ENCODE results near the gene MAFG. TPM values are rescaled to one million over a fixed set of nuclear protein-coding genes. Genes with fewer than 3 reads are reported as not detected.
A peak's percentile ranks its signal among the peaks of the same experiment; 100 is the strongest.

The MAFG gene
- total RNA-seq, result 29.7 TPM
- long read RNA-seq, transcript MAFG-202 (3 exons, 1,743 nt), result major isoform, 5 of 20 reads
- long read RNA-seq, partial matches to known transcripts, result 0 of 20 reads
- long read RNA-seq, other reads (novel, unspliced or antisense), result 15 of 20 reads

- DNase-seq (ENCODE audit: low spot score), result peak; percentile 98
These were observed at the start of gene MAFG for GRCh38 chr17:81927653-81928543. MAFG (minus strand) TSS chr17:81927735; CDS start chr17:81923185, 4,550 bp downstream.

DNA sequence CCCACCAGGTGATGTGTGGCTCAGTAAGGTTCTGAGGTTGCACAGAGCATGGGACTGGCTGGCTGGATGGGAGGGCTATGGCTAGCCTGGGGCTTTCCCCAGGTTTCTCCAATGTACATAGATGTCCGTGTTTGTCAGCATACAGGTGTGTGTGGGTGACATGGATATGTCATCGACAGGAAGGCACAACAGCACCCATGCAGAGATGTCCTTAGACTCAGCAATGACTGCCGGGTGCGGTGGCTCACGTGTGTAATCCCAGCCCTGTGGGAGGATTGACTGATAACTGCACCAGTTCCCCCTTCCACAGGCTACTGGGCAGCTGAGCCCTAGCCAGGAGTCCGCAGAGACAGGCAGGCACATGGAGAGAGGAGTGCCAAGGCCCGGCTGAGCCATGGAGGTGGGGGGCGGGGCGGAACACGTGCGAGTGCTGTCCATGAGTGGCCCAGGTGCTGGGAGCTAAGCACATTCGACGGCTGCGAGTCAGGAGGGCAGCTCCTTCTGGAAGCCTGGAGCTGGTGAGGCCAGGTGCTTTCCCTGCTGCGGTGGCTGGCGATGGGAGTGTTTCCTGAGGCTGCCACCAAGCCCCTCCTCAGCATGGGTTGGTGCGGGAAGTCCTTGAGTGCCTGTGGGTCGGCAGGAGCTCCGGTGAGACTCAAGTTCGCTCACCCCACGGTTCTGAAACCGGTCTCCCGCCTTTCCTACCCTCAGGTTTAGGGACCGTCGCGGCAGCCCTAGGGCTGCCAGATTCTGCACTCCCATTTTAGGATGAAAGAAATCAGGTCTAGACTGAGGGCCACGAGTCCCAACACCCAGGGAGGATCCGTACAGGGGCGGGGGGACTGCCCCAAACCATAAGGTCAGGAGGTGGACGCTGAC, 49.0 kb upstream of the MAFG start:
- DNase-seq (ENCODE audit: low spot score), result no peak

GRCh38 chr17:81973432-81973831, 45.9 kb upstream of the MAFG start:
- no peak for DNase-seq (ENCODE audit: low spot score)

DNA sequence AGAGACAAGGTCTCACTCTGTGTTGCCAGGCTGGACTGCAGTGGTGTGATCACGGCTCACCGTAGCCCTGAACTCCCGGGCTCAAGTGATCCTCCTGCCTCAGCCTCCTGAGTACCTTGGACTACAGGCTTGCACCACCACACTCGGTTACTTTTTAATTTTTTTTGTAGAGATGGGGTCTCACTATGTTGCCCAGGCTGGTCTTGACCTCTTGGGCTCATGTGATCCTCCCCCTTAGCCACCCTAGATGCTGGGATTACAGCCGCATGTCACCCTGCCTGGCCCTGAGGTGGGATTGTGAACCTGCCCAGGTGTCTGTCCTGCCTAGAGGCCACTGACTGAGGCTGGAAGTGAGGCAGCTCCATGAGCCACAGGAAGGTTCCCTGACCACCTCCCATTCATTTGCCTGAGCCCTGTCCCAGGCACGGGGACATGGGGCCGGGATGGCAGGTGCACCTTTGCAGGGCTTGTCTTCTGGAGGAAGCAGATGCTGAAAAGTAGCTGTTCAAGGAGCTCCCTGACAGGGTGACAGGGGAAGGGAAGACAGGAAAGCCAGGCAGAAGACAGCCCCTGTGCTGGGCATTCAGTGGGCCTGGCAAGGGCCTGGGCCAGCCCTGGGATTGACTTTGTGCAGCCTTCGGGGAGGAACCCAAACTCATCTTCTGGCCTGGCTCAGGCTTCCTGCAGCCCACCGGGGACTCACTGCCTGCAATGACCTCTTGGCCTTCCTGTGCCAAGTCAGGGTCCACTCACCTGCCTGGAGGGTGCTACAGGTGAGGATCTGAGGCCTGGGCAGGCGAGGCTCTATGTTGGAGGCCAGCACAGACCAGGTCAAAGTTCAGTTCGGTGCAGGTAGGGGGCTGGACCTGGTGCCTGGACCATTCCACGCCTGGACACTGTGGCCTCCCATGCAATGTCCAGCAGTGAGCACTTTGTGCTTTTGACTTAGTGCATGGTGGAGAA, 41.6 kb upstream of the MAFG start:
- no peak for DNase-seq (ENCODE audit: low spot score)

- no peak for DNase-seq (ENCODE audit: low spot score)
These were observed 40.8 kb upstream of the MAFG start for GRCh38 chr17:81968396-81968745.

DNA sequence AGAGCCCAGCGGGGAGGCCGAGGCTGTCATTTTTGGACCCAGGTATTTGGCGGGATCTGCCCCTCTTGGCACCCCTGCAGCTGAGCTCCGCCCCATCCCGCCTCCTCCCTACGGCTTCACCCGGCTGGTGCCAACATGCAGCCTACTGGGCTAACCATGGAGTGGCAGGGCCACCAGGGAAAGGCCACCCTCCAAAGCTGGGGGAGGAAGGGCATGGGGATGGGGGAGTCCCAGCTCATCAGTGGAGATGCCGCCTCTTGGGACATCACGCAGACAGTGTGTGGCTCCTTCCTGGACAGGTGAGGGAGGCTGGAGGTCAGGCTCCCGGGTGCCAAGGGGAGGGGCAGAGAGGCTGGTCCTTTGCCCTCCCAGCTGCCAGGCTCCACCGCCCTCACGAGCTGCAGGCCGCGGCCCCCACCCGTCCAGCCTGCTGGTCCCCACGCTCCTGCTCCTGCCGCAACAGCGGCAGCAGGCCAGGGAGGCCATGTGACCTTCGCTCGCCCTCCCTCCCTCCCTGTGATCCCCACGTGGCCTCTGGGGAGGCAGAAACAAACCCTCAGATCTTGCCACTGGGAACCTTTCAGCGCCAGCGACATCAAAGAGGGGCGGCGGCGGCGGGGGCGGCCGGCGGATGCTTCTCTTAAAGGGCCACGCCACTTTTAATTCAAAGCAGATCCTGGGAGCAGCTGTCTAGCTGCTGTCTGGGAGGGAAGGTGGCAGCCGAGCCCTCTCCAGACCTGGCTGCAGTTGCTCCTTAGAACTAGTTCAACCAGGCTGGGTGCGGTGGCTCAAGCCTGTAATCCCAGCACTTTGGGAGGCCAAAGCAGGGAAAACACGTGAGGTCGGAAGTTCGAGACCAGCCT, 40.2 kb upstream of the MAFG start:
- no peak for DNase-seq (ENCODE audit: low spot score)

GRCh38 chr17:81967244-81967532, 39.7 kb upstream of the MAFG start:
- no peak for DNase-seq (ENCODE audit: low spot score)

GRCh38 chr17:81966343-81967243, 39.1 kb upstream of the MAFG start:
- DNase-seq (ENCODE audit: low spot score), result no peak

DNA sequence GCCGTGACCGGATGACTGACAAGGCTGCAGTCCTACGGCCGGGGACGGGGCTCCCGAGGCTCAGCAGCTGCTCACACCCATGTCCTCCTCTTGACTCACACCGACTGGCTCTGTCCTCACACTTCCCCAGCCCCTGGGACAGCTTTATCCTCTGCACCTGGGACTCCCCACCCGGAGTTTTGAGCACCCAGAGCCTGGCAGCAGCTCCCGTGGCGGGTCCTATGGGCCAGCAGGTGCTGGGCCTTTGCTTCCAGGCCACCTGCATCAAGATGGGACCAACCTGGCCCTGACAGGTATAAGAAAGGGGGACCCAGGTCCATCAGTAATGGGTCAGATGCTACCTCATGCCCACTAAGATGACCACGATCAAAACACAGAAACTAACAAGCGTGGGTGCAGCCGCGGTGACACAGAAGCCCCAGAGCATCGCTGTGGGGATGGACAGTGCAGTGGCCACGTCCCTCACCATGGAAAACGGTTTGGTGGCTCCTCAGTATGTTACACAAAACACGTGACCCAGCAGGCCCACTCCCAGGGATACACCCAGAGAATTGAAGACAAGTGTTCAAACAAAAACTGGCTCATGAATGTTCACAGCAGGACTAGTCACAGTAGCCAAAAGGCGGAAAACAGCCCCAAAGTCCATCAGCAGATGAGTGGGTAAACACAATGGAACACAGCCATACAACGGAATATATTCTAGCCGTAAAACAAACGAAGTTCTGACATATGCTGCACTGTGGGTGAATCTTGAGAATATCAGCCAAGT, 36.7 kb upstream of the MAFG start:
- DNase-seq (ENCODE audit: low spot score), result no peak

- no peak for DNase-seq (ENCODE audit: low spot score)
These were observed 35.2 kb upstream of the MAFG start for GRCh38 chr17:81962499-81963441.

DNA sequence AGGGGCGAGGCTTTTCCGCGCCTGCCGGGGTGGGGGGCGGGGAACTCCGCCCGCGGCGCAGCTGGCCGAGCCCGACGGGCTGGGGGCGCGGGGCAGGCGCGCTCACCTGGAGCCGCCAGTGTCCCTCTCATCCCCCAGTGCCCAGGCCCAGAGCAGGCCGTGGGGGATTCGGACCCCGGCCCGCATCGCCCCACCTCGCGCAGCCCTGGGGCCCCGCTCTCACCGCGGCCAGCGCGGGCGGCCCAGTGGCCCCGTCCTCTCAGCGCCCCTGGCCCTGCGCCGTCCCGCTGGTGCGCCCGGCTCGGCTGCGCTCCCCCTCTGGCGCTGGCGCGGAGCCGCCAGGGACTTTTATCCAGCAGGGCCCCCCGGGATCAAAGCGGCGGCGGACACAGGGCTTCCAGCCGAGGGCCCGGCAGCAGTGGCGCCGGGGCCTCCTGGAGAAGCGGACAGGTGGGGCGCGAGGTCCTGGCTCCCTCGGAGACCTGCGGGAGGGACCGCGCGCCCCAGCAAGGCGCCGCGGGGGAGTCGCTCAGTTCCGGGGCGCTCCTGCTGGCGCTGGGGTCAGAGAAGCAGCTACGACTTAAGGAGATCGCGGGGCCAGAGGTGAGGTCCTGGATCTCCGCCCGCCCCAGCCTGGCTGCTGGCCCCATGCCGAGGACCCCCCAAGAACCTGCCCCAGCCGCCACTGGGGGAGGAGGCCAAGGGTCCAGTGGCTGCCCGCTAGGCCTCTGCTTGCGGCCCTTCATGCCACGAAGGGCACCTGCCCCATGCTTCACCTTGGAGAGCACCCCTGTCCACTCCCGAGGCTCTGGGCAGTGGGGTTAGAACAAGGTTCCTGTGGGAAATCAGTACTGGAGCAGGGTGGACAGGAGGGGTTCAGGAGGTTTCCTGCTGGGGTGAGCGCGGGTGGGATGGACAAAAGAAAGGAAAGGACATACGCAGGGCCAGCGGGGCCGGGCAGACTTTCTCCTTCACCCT, 34.3 kb upstream of the MAFG start:
- DNase-seq (ENCODE audit: low spot score), result no peak

- DNase-seq (ENCODE audit: low spot score), result no peak
These were observed 33.6 kb upstream of the MAFG start, which contains the start of gene NOTUM for GRCh38 chr17:81961087-81961511. NOTUM (minus strand) TSS chr17:81961187; CDS start chr17:81960909, 278 bp downstream.

GRCh38 chr17:81960130-81960958, 32.8 kb upstream of the MAFG start:
- DNase-seq (ENCODE audit: low spot score), result no peak

DNA sequence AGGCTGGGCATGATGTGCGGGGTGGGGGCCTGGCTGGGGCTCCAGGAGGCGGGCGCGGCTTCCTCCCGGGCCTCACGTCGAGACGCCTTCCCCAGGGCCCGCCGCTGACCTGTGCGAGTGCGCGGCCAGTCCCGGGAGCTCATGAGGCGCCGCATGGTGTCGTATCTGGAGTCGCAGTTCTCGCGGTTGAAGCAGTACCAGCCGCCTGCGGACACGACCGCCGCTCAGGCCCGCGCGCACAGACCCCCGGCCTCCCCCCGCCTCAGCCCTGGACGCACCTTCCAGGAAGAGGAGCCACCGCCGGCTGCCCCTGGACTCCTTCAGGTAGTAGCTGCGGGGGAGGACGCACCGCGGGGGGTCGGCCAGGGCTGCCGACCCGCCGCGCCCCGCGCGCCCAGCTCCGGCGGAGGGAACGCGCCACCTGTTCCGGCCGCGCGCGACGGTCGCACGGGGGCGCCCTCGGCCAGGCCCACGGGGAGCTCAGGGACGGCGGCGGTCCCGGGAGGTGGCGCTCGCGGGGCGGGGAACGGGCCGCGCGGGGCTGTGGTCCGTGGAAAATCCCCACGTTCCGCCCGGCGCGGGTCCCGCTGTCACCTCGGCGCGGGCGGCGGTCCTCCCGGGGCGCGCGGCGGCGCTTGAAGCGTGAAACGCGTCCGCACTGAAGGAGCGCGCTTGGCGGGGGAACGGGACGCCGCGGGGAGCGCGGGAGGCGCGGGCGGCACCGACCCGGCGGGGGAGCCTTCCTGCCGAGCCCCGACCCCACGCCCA, 32.0 kb upstream of the MAFG start:
- no peak for DNase-seq (ENCODE audit: low spot score)

All from mesenteric fat pad (tissue), 1 donor.